ENCODE data around the gene HDAC4.

DNA sequence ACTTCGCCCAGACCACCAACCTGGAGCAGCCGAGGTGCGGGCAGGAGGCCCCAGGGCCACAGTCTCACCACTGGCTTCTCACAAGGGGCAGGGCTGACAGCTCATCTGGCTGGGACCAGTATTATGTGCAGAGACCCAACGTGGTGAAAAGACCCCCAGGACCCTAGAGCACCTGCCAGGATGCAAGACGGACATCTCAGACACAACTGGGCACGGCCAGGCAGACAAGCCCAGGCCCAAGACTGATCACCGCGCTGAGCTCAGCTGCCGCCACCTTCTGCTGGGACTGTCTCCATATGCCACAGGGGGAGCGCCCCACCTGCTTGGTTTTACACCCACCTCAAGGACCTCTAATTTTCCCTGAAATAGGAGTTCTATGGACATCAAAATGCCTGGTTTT is 23.2 kb downstream of the HDAC4 start:
- TF ChIP-seq, protein P1, sequence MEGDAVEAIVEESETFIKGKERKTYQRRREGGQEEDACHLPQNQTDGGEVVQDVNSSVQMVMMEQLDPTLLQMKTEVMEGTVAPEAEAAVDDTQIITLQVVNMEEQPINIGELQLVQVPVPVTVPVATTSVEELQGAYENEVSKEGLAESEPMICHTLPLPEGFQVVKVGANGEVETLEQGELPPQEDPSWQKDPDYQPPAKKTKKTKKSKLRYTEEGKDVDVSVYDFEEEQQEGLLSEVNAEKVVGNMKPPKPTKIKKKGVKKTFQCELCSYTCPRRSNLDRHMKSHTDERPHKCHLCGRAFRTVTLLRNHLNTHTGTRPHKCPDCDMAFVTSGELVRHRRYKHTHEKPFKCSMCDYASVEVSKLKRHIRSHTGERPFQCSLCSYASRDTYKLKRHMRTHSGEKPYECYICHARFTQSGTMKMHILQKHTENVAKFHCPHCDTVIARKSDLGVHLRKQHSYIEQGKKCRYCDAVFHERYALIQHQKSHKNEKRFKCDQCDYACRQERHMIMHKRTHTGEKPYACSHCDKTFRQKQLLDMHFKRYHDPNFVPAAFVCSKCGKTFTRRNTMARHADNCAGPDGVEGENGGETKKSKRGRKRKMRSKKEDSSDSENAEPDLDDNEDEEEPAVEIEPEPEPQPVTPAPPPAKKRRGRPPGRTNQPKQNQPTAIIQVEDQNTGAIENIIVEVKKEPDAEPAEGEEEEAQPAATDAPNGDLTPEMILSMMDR (conservative IDR thresholded peaks at IDR 0.05), result no peak
- TF ChIP-seq EZH2 (IDR thresholded peaks at IDR 0.05; ENCODE audit: low read depth), result no peak
